ACC112 (cell line): ENCODE data around the gene RRAS2.

Experiments
- H2AFZ ChIP-seq: fragments of 200-600 bp; sonication (generic); one replicate; pipeline ENCODE4 v1.6.0; 2017; ENCODE audit warnings: antibody characterized with exemption, low read length; ENCODE audit not compliant: unreplicated experiment
- H3K27ac ChIP-seq: fragments of 200-600 bp; sonication (generic); 2 replicates; pipeline ENCODE4 v1.5.1; 2014; ENCODE audit warnings: low read depth, mild to moderate bottlenecking, antibody characterized with exemption, low read length, moderate library complexity
- H3K27me3 ChIP-seq: fragments of 200-600 bp; sonication (generic); 2 replicates; pipeline ENCODE4 v1.6.1; 2014; ENCODE audit warnings: mild to moderate bottlenecking, antibody characterized with exemption, low read length, moderate library complexity, mixed read lengths; ENCODE audit not compliant: insufficient read depth
- H3K36me3 ChIP-seq: fragments of 200-600 bp; sonication (generic); 2 replicates; pipeline ENCODE4 v1.6.1; 2016; ENCODE audit warnings: mild to moderate bottlenecking, antibody characterized with exemption, low read length, moderate library complexity, mixed read lengths; ENCODE audit not compliant: insufficient read depth
- H3K4me1 ChIP-seq: fragments of 200-600 bp; sonication (generic); one replicate; pipeline ENCODE4 v1.6.1; 2016; ENCODE audit warnings: low read length, mixed read lengths; ENCODE audit not compliant: insufficient read depth, unreplicated experiment, control insufficient read depth
- H3K4me3 ChIP-seq: fragments of 200-600 bp; sonication (generic); 2 replicates; pipeline ENCODE4 v1.5.1; 2014; ENCODE audit warnings: mild to moderate bottlenecking, low read depth, low read length
- H3K79me2 ChIP-seq: fragments of 200-600 bp; sonication (generic); one replicate; pipeline ENCODE4 v1.6.0; 2016; ENCODE audit warnings: low read length; ENCODE audit not compliant: control insufficient read depth, unreplicated experiment, insufficient read depth

Gene RRAS2

GRCh38 chr11:14371249-14371648 is 12.3 kb upstream of the RRAS2 start:
- peaks cover 34% of the 10 kb centered on the region for H3K4me1 ChIP-seq
- H3K4me3 ChIP-seq: no peak overlapping the region
- H3K79me2 ChIP-seq: no peaks in the 10 kb centered on the region
- H3K27me3 ChIP-seq: no peaks in the 10 kb centered on the region
- no peaks in the 10 kb centered on the region for H3K36me3 ChIP-seq
- H3K27ac ChIP-seq: no peak overlapping the region
- no peak overlapping the region for H2AFZ ChIP-seq

- no peak overlapping the region for H3K27ac ChIP-seq
- H3K4me3 ChIP-seq: no peak overlapping the region
- H3K36me3 ChIP-seq: no peaks in the 10 kb centered on the region
- peaks cover 34% of the 10 kb centered on the region for H3K4me1 ChIP-seq
- no peaks in the 10 kb centered on the region for H3K79me2 ChIP-seq
- H2AFZ ChIP-seq: no peak overlapping the region
- no peaks in the 10 kb centered on the region for H3K27me3 ChIP-seq
Measured at GRCh38 chr11:14370496-14370895, 11.5 kb upstream of the RRAS2 start.

- no peaks in the 10 kb centered on the region for H3K36me3 ChIP-seq
- H3K79me2 ChIP-seq: no peaks in the 10 kb centered on the region
- H2AFZ ChIP-seq: peak overlapping the region; percentile 41
- no peak overlapping the region for H3K4me3 ChIP-seq
- peaks cover 26% of the 10 kb centered on the region for H3K4me1 ChIP-seq
- no peaks in the 10 kb centered on the region for H3K27me3 ChIP-seq
- no peak overlapping the region for H3K27ac ChIP-seq
Measured at GRCh38 chr11:14369598-14369997, 10.6 kb upstream of the RRAS2 start.

- no peaks in the 10 kb centered on the region for H3K79me2 ChIP-seq
- no peaks in the 10 kb centered on the region for H3K27me3 ChIP-seq
- H3K4me3 ChIP-seq: no peak overlapping the region
- H3K36me3 ChIP-seq: no peaks in the 10 kb centered on the region
- H2AFZ ChIP-seq: no peak overlapping the region
- H3K4me1 ChIP-seq: peaks cover 10% of the 10 kb centered on the region
- no peak overlapping the region for H3K27ac ChIP-seq
Measured at GRCh38 chr11:14366936-14367335, 8.0 kb upstream of the RRAS2 start.

- no peak overlapping the region for H2AFZ ChIP-seq
- peaks cover 1% of the 10 kb centered on the region for H3K79me2 ChIP-seq
- H3K4me1 ChIP-seq: peaks cover 6% of the 10 kb centered on the region
- no peak overlapping the region for H3K4me3 ChIP-seq
- H3K27ac ChIP-seq: no peak overlapping the region
- no peaks in the 10 kb centered on the region for H3K36me3 ChIP-seq
- H3K27me3 ChIP-seq: no peaks in the 10 kb centered on the region
Measured at GRCh38 chr11:14364322-14364721, 5.3 kb upstream of the RRAS2 start.

GRCh38 chr11:14362611-14363010 is 3.6 kb upstream of the RRAS2 start:
- H3K27ac ChIP-seq: no peak overlapping the region
- H3K79me2 ChIP-seq: peaks cover 18% of the 10 kb centered on the region
- H3K4me3 ChIP-seq: no peak overlapping the region
- H3K27me3 ChIP-seq: no peaks in the 10 kb centered on the region
- H3K36me3 ChIP-seq: no peaks in the 10 kb centered on the region
- no peak overlapping the region for H2AFZ ChIP-seq
- H3K4me1 ChIP-seq: peaks cover 3% of the 10 kb centered on the region

GRCh38 chr11:14361951-14362350 is 3.0 kb upstream of the RRAS2 start:
- Histone ChIP-seq H3K27me3 (no peaks in the 10 kb centered on the region), H3K79me2 (peaks cover 24% of the 10 kb centered on the region), H3K4me1 (peaks cover 3% of the 10 kb centered on the region), H3K36me3 (no peaks in the 10 kb centered on the region), H2AFZ (no peak overlapping the region), H3K27ac (no peak overlapping the region), H3K4me3 (no peak overlapping the region)

GRCh38 chr11:14360976-14361375 is 2.0 kb upstream of the RRAS2 start:
- Histone ChIP-seq H3K27ac (no peak overlapping the region), H2AFZ (no peak overlapping the region), H3K4me1 (peaks cover 3% of the 10 kb centered on the region), H3K79me2 (peaks cover 34% of the 10 kb centered on the region), H3K36me3 (peaks cover 3% of the 10 kb centered on the region; the same call in 1 of the 2 replicates), H3K27me3 (no peaks in the 10 kb centered on the region), H3K4me3 (no peak overlapping the region)

GRCh38 chr11:14359501-14360031 is 583 bp upstream of the RRAS2 start:
- H3K4me3 ChIP-seq: peak overlapping the region; percentile 96
- H3K27me3 ChIP-seq: no peaks in the 10 kb centered on the region
- no peak overlapping the region for H3K27ac ChIP-seq
- peaks cover 48% of the 10 kb centered on the region for H3K79me2 ChIP-seq
- peaks cover 13% of the 10 kb centered on the region for H3K4me1 ChIP-seq
- no peak overlapping the region for H2AFZ ChIP-seq
- H3K36me3 ChIP-seq: peaks cover 3% of the 10 kb centered on the region; the same call in 1 of the 2 replicates

- no peaks in the 10 kb centered on the region for H3K27me3 ChIP-seq
- peak overlapping the region; percentile 96 for H3K4me3 ChIP-seq
- H2AFZ ChIP-seq: peak overlapping the region; percentile 77
- peak overlapping the region; percentile 63 for H3K27ac ChIP-seq
- peaks cover 23% of the 10 kb centered on the region for H3K4me1 ChIP-seq
- H3K79me2 ChIP-seq: peaks cover 63% of the 10 kb centered on the region
- peaks cover 3% of the 10 kb centered on the region; the same call in 1 of the 2 replicates for H3K36me3 ChIP-seq
Measured at GRCh38 chr11:14357881-14358728, 878 bp downstream of the RRAS2 start.

- peaks cover 77% of the 10 kb centered on the region for H3K79me2 ChIP-seq
- H3K4me1 ChIP-seq: peaks cover 25% of the 10 kb centered on the region
- H3K4me3 ChIP-seq: peak overlapping the region; percentile 49
- H3K27me3 ChIP-seq: no peaks in the 10 kb centered on the region
- H2AFZ ChIP-seq: no peak overlapping the region
- H3K27ac ChIP-seq: no peak overlapping the region
- H3K36me3 ChIP-seq: peaks cover 3% of the 10 kb centered on the region; the same call in 1 of the 2 replicates
Measured at GRCh38 chr11:14356342-14356741, 2.6 kb downstream of the RRAS2 start.
